Skeletal muscle satellite cell (primary cell): Measurements from ENCODE around the gene CCDC171.

Experiments
- H3K27me3 ChIP-seq: 2 replicates; pipeline ENCODE4 v1.7.0; 2013; ENCODE audit warnings: low read length; ENCODE audit not compliant: control insufficient read depth, insufficient read depth
- H3K36me3 ChIP-seq: 2 replicates; pipeline ENCODE4 v1.7.0; 2013; ENCODE audit warnings: mild to moderate bottlenecking, control low read depth, low read length; ENCODE audit not compliant: insufficient read depth
- H3K4me1 ChIP-seq: 2 replicates; pipeline ENCODE4 v1.7.0; 2013; ENCODE audit warnings: low read length; ENCODE audit not compliant: control insufficient read depth, insufficient read depth
- H3K4me2 ChIP-seq: 2 replicates; pipeline ENCODE4 v1.7.0; 2013; ENCODE audit warnings: mild to moderate bottlenecking, low read length
- H3K4me3 ChIP-seq: 2 replicates; pipeline ENCODE4 v1.7.0; 2013; ENCODE audit warnings: low read length
- H3K9ac ChIP-seq: 2 replicates; pipeline ENCODE4 v1.7.0; 2013; ENCODE audit warnings: mild to moderate bottlenecking, low read depth, low read length, moderate library complexity
- H3K9me3 ChIP-seq: replicated peaks from 2 replicates; pipeline ENCODE4 v1.7.0; 2013; ENCODE audit warnings: mild to moderate bottlenecking, control low read depth, low read length

The CCDC171 gene

GRCh38 chr9:15901572-15901971 lies 348.7 kb downstream of the CCDC171 start:
- H3K4me1 ChIP-seq, result no peaks in the 10 kb centered on the region
- H3K4me2 ChIP-seq, result no peak overlapping the region
- H3K4me3 ChIP-seq, result no peak overlapping the region
- H3K27me3 ChIP-seq, result no peaks in the 10 kb centered on the region
- H3K9ac ChIP-seq, result no peak overlapping the region
- no peaks in the 10 kb centered on the region for H3K9me3 ChIP-seq
- H3K36me3 ChIP-seq, result no peaks in the 10 kb centered on the region

- peaks cover 15% of the 10 kb centered on the region for H3K4me1 ChIP-seq
- no peak overlapping the region for H3K4me3 ChIP-seq
- no peaks in the 10 kb centered on the region for H3K36me3 ChIP-seq
- H3K9ac ChIP-seq, result peak overlapping the region; percentile 20
- no peak overlapping the region for H3K4me2 ChIP-seq
- no peaks in the 10 kb centered on the region for H3K9me3 ChIP-seq
- H3K27me3 ChIP-seq, result no peaks in the 10 kb centered on the region
These were observed 356.5 kb downstream of the CCDC171 start for GRCh38 chr9:15909297-15909696.

- Histone ChIP-seq H3K9me3 (peaks cover 3% of the 10 kb centered on the region), H3K4me1 (no peaks in the 10 kb centered on the region), H3K4me2 (no peak overlapping the region), H3K9ac (no peak overlapping the region), H3K27me3 (no peaks in the 10 kb centered on the region), H3K36me3 (no peaks in the 10 kb centered on the region), H3K4me3 (no peak overlapping the region)
These were observed 362.9 kb downstream of the CCDC171 start for GRCh38 chr9:15915711-15916110.

GRCh38 chr9:15927161-15927560 lies 374.3 kb downstream of the CCDC171 start:
- Histone ChIP-seq H3K27me3 (no peaks in the 10 kb centered on the region), H3K4me2 (peak overlapping the region; percentile 33), H3K9ac (no peak overlapping the region), H3K9me3 (peaks cover 5% of the 10 kb centered on the region), H3K4me1 (peaks cover 19% of the 10 kb centered on the region), H3K36me3 (no peaks in the 10 kb centered on the region), H3K4me3 (no peak overlapping the region)

- Histone ChIP-seq H3K4me2 (peak overlapping the region; percentile 46), H3K4me1 (peaks cover 29% of the 10 kb centered on the region), H3K4me3 (peak overlapping the region; percentile 16)
These were observed 382.9 kb downstream of the CCDC171 start for GRCh38 chr9:15935661-15936305.

GRCh38 chr9:15936306-15936921 lies 383.6 kb downstream of the CCDC171 start:
- peak overlapping the region; percentile 46 for H3K4me2 ChIP-seq

More at GRCh38 chr9:15935661-15936305, 382.9 kb downstream of the CCDC171 start:
- H3K27me3 ChIP-seq, result no peaks in the 10 kb centered on the region
- no peaks in the 10 kb centered on the region for H3K36me3 ChIP-seq
- H3K9me3 ChIP-seq, result peaks cover 5% of the 10 kb centered on the region
- peak overlapping the region; percentile 6 for H3K9ac ChIP-seq

GRCh38 chr9:15942831-15943424 lies 390.1 kb downstream of the CCDC171 start:
- Histone ChIP-seq H3K27me3 (no peaks in the 10 kb centered on the region), H3K36me3 (no peaks in the 10 kb centered on the region), H3K9me3 (no peaks in the 10 kb centered on the region), H3K4me1 (no peaks in the 10 kb centered on the region), H3K9ac (no peak overlapping the region), H3K4me2 (no peak overlapping the region), H3K4me3 (no peak overlapping the region)

More at GRCh38 chr9:15936306-15936921, 383.6 kb downstream of the CCDC171 start:
- Histone ChIP-seq H3K9ac (peak overlapping the region; percentile 6), H3K4me3 (no peak overlapping the region), H3K9me3 (peaks cover 5% of the 10 kb centered on the region), H3K36me3 (no peaks in the 10 kb centered on the region), H3K27me3 (no peaks in the 10 kb centered on the region), H3K4me1 (peaks cover 29% of the 10 kb centered on the region)

- Histone ChIP-seq H3K4me1 (no peaks in the 10 kb centered on the region), H3K4me2 (no peak overlapping the region), H3K4me3 (no peak overlapping the region), H3K36me3 (no peaks in the 10 kb centered on the region), H3K9ac (no peak overlapping the region), H3K9me3 (no peaks in the 10 kb centered on the region), H3K27me3 (no peaks in the 10 kb centered on the region)
These were observed 391.5 kb downstream of the CCDC171 start for GRCh38 chr9:15944341-15944740.

GRCh38 chr9:15959663-15960062 lies 406.8 kb downstream of the CCDC171 start:
- H3K27me3 ChIP-seq, result no peaks in the 10 kb centered on the region
- H3K4me2 ChIP-seq, result no peak overlapping the region
- H3K36me3 ChIP-seq, result no peaks in the 10 kb centered on the region
- no peak overlapping the region for H3K9ac ChIP-seq
- no peaks in the 10 kb centered on the region for H3K4me1 ChIP-seq
- no peaks in the 10 kb centered on the region for H3K9me3 ChIP-seq
- no peak overlapping the region for H3K4me3 ChIP-seq

- Histone ChIP-seq H3K27me3 (no peaks in the 10 kb centered on the region), H3K9me3 (no peaks in the 10 kb centered on the region), H3K4me1 (no peaks in the 10 kb centered on the region), H3K9ac (no peak overlapping the region), H3K36me3 (no peaks in the 10 kb centered on the region), H3K4me2 (no peak overlapping the region), H3K4me3 (no peak overlapping the region)
These were observed 408.4 kb downstream of the CCDC171 start for GRCh38 chr9:15961217-15961616.

GRCh38 chr9:15965246-15965745 lies 412.5 kb downstream of the CCDC171 start:
- no peak overlapping the region for H3K4me3 ChIP-seq
- H3K27me3 ChIP-seq, result no peaks in the 10 kb centered on the region

More at GRCh38 chr9:15965246-15965745, 412.5 kb downstream of the CCDC171 start:
- Histone ChIP-seq H3K9me3 (no peaks in the 10 kb centered on the region), H3K36me3 (no peaks in the 10 kb centered on the region), H3K9ac (no peak overlapping the region), H3K4me2 (no peak overlapping the region), H3K4me1 (no peaks in the 10 kb centered on the region)
